Stomach (tissue), 9 donors: ENCODE results near the gene FAM47A. TPM values are rescaled to one million over a fixed set of nuclear protein-coding genes. Genes with fewer than 3 reads are reported as not detected.

Experiments
- DNase-seq, 2 donors: peaks; one replicate each; pipeline versions ENCODE4 v3.0.0 to v3.0.0-alpha.2; 2013 to 2019
- H3K27ac ChIP-seq, 5 donors: fragments of 200-600 bp in 4 of 5; sonication (generic) in 4 of 5; one replicate each; pipeline ENCODE4 v1.5.1; 2013 to 2019; ENCODE audit warnings: mild to moderate bottlenecking in 1 of 5, moderate library complexity in 1 of 5
- H3K27me3 ChIP-seq, 3 donors: fragments of 200-600 bp; sonication (generic); one replicate each; pipeline ENCODE4 v1.5.1; 2017 to 2019; ENCODE audit warnings: mixed run types in 1 of 3
- H3K36me3 ChIP-seq, 4 donors: fragments of 200-600 bp; sonication (generic); 1 replicate in 3 of 4; 2 replicates in 1 of 4; pipeline ENCODE4 v1.5.1; 2016 to 2019
- H3K4me1 ChIP-seq, 4 donors: fragments of 200-600 bp; sonication (generic); one replicate each; pipeline ENCODE4 v1.5.1; 2016 to 2019
- H3K4me3 ChIP-seq, 4 donors: fragments of 200-600 bp; sonication (generic) in 3 of 4; one replicate each; pipeline ENCODE4 v1.5.1; 2016 to 2019; ENCODE audit warnings: mild to moderate bottlenecking in 1 of 4
- H3K9me3 ChIP-seq, 4 donors: fragments of 200-600 bp; sonication (generic); one replicate each; pipeline ENCODE4 v1.5.1; 2016 to 2019
- EP300 ChIP-seq: sonication (generic); formaldehyde crosslinking; IDR thresholded peaks from one replicate; pipeline ENCODE4 v1.6.1; 2017; ENCODE audit warnings: antibody characterized with exemption
- POLR2A ChIP-seq, 4 donors: fragments of 450-650 bp; IDR thresholded peaks; one replicate each; pipeline ENCODE4 v1.6.1; 2016; ENCODE audit warnings: antibody characterized with exemption in 4 of 4, control low read depth in 2 of 4, mild to moderate bottlenecking in 1 of 4, moderate library complexity in 1 of 4
- POLR2AphosphoS5 ChIP-seq, 3 donors: sonication (generic); formaldehyde crosslinking; IDR thresholded peaks; one replicate each; pipeline ENCODE4 v1.6.1; 2016; ENCODE audit warnings: antibody characterized with exemption in 3 of 3
- WGBS, 5 donors: extraction: QIAGEN DNeasy Blood & Tissue Kit in 3 of 5; methylation state at CpG; one replicate each; pipeline versions ENCODE4 v1.1.5 to v1.1.7; 2013 to 2018; 5-methylcytosine and 5-hydroxymethylcytosine counted together
- intact Hi-C: fragments of 100-400 bp; cut with DNase I; formaldehyde crosslinking; loops from one replicate; pipeline ENCODE4 v1.15.1; 2023; ENCODE audit warnings: low total_unique reads
- polyA plus RNA-seq, 3 donors: library from polyadenylated mRNA; stranded (reverse); fragments of 200-250 nt; gene quantifications; one replicate each; pipeline ENCODE4 v1.2.3, GENCODE V29; 2013
- total RNA-seq, 5 donors: library from RNA; depleted of rRNA; stranded (reverse); fragments of >200 nt; gene quantifications; one replicate each; pipeline versions ENCODE4 v1.1.0 to v1.2.3, GENCODE V29; 2014 to 2016
- donor health status: healthy with polysubstance abuse.
- donor health status: Bipolar disorder and iron deficiency.
- donor health status: healthy.

FAM47A gene
- total and polyA plus RNA-seq, 8 donors = not detected

GRCh38 chrX:34119122-34119521 lies 13.0 kb downstream of the FAM47A start:
- H3K27ac ChIP-seq = no peak overlapping the region
- no peak overlapping the region for H3K4me3 ChIP-seq
- DNase-seq = no peak
- 43 to 83% (median 47%) methylated on average over 2 of the region's 2 CpGs for WGBS, 5 donors
- TF ChIP-seq POLR2A (IDR thresholded peaks at IDR 0.05) (no peak), POLR2AphosphoS5 (IDR thresholded peaks at IDR 0.05) (no peak), EP300 (no peak)
- no peaks in the 10 kb centered on the region for H3K27me3 ChIP-seq
- H3K4me1 ChIP-seq = no peaks in the 10 kb centered on the region
- H3K36me3 ChIP-seq = no peaks in the 10 kb centered on the region
- intact Hi-C loops = no loop called here
- H3K9me3 ChIP-seq = peaks cover 0 to 21% (median 11%) of the 10 kb centered on the region in 4 donors

DNA sequence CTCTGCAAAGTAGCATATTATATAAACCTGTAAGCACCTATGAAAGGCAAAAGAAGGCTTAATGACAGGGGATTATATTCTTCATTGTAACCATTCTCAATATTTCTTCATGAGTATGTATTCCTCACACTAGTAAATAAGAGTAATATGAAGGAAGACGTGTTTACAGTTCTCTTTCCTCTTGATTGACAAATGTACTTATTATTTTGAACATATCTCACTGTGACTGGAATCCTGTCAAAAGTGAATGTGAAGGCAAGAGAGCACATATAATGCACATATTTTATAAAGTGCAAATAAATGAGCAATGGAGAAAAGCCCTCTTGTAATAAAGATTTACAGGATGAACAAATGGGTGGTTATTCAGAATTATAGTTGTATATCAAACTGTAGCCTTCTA lies 19.7 kb downstream of the FAM47A start:
- no peak overlapping the region for H3K27ac ChIP-seq
- no peaks in the 10 kb centered on the region for H3K36me3 ChIP-seq
- no peak for TF ChIP-seq POLR2AphosphoS5 (IDR thresholded peaks at IDR 0.05)
- TF ChIP-seq POLR2A (IDR thresholded peaks at IDR 0.05) = no peak
- H3K4me1 ChIP-seq = no peaks in the 10 kb centered on the region
- no peak overlapping the region for H3K4me3 ChIP-seq
- intact Hi-C loops = no loop called here
- WGBS, 5 donors = 44 to 85% (median 78%) methylated on average over 1 of the region's 1 CpG
- no peaks in the 10 kb centered on the region for H3K9me3 ChIP-seq
- DNase-seq = no peak
- no peaks in the 10 kb centered on the region for H3K27me3 ChIP-seq
